BJ (cell line): ENCODE results near the gene GABARAP. TPM values are rescaled to one million over a fixed set of nuclear protein-coding genes. Genes with fewer than 3 reads are reported as not detected.

Source experiments
- CTCF ChIA-PET: fragments of 350-600 bp; formaldehyde crosslinking; extraction: SDS; loops from one replicate; lab custom pipeline; 2021; ENCODE audit warnings: antibody characterized with exemption, inconsistent platforms; lab: Yijun Ruan, JAX
- POLR2A ChIA-PET: fragments of 300-600 bp; sonication (Branson Sonifier 250); formaldehyde crosslinking; extraction: SDS; loops from one replicate; lab custom pipeline; 2021; ENCODE audit warnings: antibody characterized with exemption; lab: Charles Lee
- DNase-seq: peaks from one replicate; pipeline ENCODE4 v3.0.0-alpha.2; 2011; ENCODE audit warnings: low read depth
- H3K27me3 ChIP-seq: 2 replicates; pipeline ENCODE4 v1.6.0; 2011; ENCODE audit warnings: low read length; ENCODE audit not compliant: control insufficient read depth, insufficient read depth
- H3K36me3 ChIP-seq: 2 replicates; pipeline ENCODE4 v1.5.1; 2011; ENCODE audit warnings: low read length; ENCODE audit not compliant: control insufficient read depth, insufficient read depth
- H3K4me3 ChIP-seq: 2 replicates; pipeline ENCODE4 v1.5.1; 2011; ENCODE audit warnings: low read depth, mild to moderate bottlenecking, control low read depth, low read length
- CTCF ChIP-seq: IDR thresholded peaks from 2 replicates; pipeline ENCODE4 v1.5.1; 2011; ENCODE audit warnings: low read depth, mild to moderate bottlenecking, control low read depth, inconsistent platforms, low read length, moderate library complexity; ENCODE audit not compliant: insufficient read depth
- polyA plus RNA-seq: library from polyadenylated mRNA; depleted of rRNA; stranded (reverse); fragments of >200 nt; gene quantifications from 2 replicates; pipeline ENCODE4 v1.2.3, GENCODE V29; 2011

GABARAP gene
- polyA plus RNA-seq, 1 experiment = 762 TPM

GRCh38 chr17:7253082-7253481 is 10.8 kb upstream of the GABARAP start:
- DNase-seq = no peak
- ChIA-PET CTCF (no interaction called here), POLR2A (no interaction called here)
- Histone ChIP-seq H3K36me3 (peaks cover 9% of the 10 kb centered on the region; the same call in 1 of the 2 replicates), H3K4me3 (peak overlapping the region; percentile 78), H3K27me3 (no peaks in the 10 kb centered on the region)
- TF ChIP-seq CTCF = no peak

GRCh38 chr17:7252176-7253043 is 10.2 kb upstream of the GABARAP start, which contains the start of gene ELP5:
TSS of gene ELP5 (plus strand) at chr17:7252215. CDS start at chr17:7252551, 336 bp downstream.
- Histone ChIP-seq H3K36me3 (peaks cover 9% of the 10 kb centered on the region; the same call in 1 of the 2 replicates), H3K4me3 (peak within 1 kb of the TSS; percentile 78), H3K27me3 (no peaks in the 10 kb centered on the region)
- DNase-seq = peak; percentile 57
- TF ChIP-seq CTCF = no peak; the same call in 1 of the 2 replicates
- ChIA-PET CTCF (interaction anchor here (0.7 to 1.0 kb wide), 2 partner anchors 18 to 44 kb away, joined by 3 read pairs; partner anchors contain the start of gene DVL2), POLR2A (interaction anchor here (1.0 kb wide), 2 partner anchors 10 to 35 kb away, joined by 4 to 6 read pairs; partner anchors contain the start of gene GABARAP)

GRCh38 chr17:7251661-7252175 is 9.5 kb upstream of the GABARAP start, which contains the start of gene CTDNEP1:
TSS of gene CTDNEP1 (minus strand) at chr17:7251734. CDS start at chr17:7251296, 438 bp downstream.
- ChIA-PET POLR2A (interaction anchor here (0.6 to 1.0 kb wide), 4 partner anchors 9 to 34 kb away, joined by 3 to 6 read pairs (median 4); partner anchors contain the start of genes ACADVL, DLG4 and GABARAP), CTCF (interaction anchor here (0.7 to 1.1 kb wide), 3 partner anchors 17 to 184 kb away, joined by 3 read pairs; partner anchors contain the start of gene DVL2)
- DNase-seq = peak; percentile 98
- Histone ChIP-seq H3K36me3 (peaks cover 7% of the 10 kb centered on the region; the same call in 1 of the 2 replicates), H3K4me3 (peak within 1 kb of the TSS; percentile 78), H3K27me3 (no peaks in the 10 kb centered on the region)
- no peak for TF ChIP-seq CTCF

GRCh38 chr17:7250695-7251627 is 8.7 kb upstream of the GABARAP start:
- Histone ChIP-seq H3K36me3 (peaks cover 8% of the 10 kb centered on the region; the same call in 1 of the 2 replicates), H3K4me3 (peak overlapping the region; percentile 78), H3K27me3 (no peaks in the 10 kb centered on the region)
- no peak for DNase-seq
- TF ChIP-seq CTCF = no peak
- POLR2A ChIA-PET = interaction anchor here (0.6 to 1.0 kb wide), 4 partner anchors 8 to 33 kb away, joined by 3 to 6 read pairs (median 4); partner anchors contain the start of genes ACADVL, DLG4 and GABARAP
- CTCF ChIA-PET = interaction anchor here (0.7 to 1.1 kb wide), 7 partner anchors 16 to 435 kb away, joined by 3 to 4 read pairs (median 3); partner anchors contain the start of gene DVL2
